Inflammatory macrophage treated with lipopolysaccharide for 1 hour (primary cell): Measurements from ENCODE around the gene KIF2B.
"Not testable (repeated sequence)": the region's sequence is repeated elsewhere in the genome, so short reads cannot be mapped to it uniquely, and the experiment has no call there.

ENCODE experiments used
- DNase-seq, 2 donors: peaks; one replicate each; pipeline ENCODE4 v3.0.0-alpha.2; 2020 to 2022

Gene KIF2B

GRCh38 chr17:53822764-53823163, at the start of gene KIF2B:
TSS of gene KIF2B (plus strand) at chr17:53822927. CDS start at chr17:53823034, 107 bp downstream.
- no peak for DNase-seq

- DNase-seq = no peak
Measured at GRCh38 chr17:53780320-53780719, 42.4 kb upstream of the KIF2B start.

GRCh38 chr17:53791551-53791950, 31.2 kb upstream of the KIF2B start:
- DNase-seq = no peak

- no peak for DNase-seq
Measured at GRCh38 chr17:53792451-53792850, 30.3 kb upstream of the KIF2B start.

GRCh38 chr17:53792997-53793396, 29.7 kb upstream of the KIF2B start:
- DNase-seq = no peak

- no peak for DNase-seq
Measured at GRCh38 chr17:53794875-53795274, 27.9 kb upstream of the KIF2B start.

GRCh38 chr17:53796642-53797041, 26.1 kb upstream of the KIF2B start:
- no peak for DNase-seq

- no peak for DNase-seq
Measured at GRCh38 chr17:53797501-53797900, 25.2 kb upstream of the KIF2B start.

- no peak for DNase-seq
Measured at GRCh38 chr17:53804437-53804836, 18.3 kb upstream of the KIF2B start.

- DNase-seq = no peak
Measured at GRCh38 chr17:53806473-53806872, 16.3 kb upstream of the KIF2B start.

GRCh38 chr17:53807286-53807685, 15.4 kb upstream of the KIF2B start:
- no peak for DNase-seq

- no peak for DNase-seq
Measured at GRCh38 chr17:53818271-53818670, 4.5 kb upstream of the KIF2B start.

- no peak for DNase-seq
Measured at GRCh38 chr17:53818929-53819328, 3.8 kb upstream of the KIF2B start.

- DNase-seq = no peak
Measured at GRCh38 chr17:53819956-53820355, 2.8 kb upstream of the KIF2B start.

GRCh38 chr17:53823341-53824050, 769 bp downstream of the KIF2B start:
- DNase-seq = no peak

GRCh38 chr17:53834771-53835170, 12.0 kb downstream of the KIF2B start:
- DNase-seq = not testable (repeated sequence)

- DNase-seq = no peak
Measured at GRCh38 chr17:53837131-53837530, 14.4 kb downstream of the KIF2B start.

- no peak for DNase-seq
Measured at GRCh38 chr17:53844491-53845107, 21.9 kb downstream of the KIF2B start.

- not testable (repeated sequence) for DNase-seq
Measured at GRCh38 chr17:53871128-53871527, 48.4 kb downstream of the KIF2B start.
